ENCODE measurements around the gene ARIH1. TPM values are rescaled to one million over a fixed set of nuclear protein-coding genes. Genes with fewer than 3 reads are reported as not detected.

ARIH1 gene, protein sequence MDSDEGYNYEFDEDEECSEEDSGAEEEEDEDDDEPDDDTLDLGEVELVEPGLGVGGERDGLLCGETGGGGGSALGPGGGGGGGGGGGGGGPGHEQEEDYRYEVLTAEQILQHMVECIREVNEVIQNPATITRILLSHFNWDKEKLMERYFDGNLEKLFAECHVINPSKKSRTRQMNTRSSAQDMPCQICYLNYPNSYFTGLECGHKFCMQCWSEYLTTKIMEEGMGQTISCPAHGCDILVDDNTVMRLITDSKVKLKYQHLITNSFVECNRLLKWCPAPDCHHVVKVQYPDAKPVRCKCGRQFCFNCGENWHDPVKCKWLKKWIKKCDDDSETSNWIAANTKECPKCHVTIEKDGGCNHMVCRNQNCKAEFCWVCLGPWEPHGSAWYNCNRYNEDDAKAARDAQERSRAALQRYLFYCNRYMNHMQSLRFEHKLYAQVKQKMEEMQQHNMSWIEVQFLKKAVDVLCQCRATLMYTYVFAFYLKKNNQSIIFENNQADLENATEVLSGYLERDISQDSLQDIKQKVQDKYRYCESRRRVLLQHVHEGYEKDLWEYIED
- total RNA-seq (2021) (181 and 187 TPM in 2 replicates), Bru-seq, nascent RNA (percentile 95 among the genes with signal in this experiment), BruChase-seq, experiment 1, labeled RNA remaining after a 2-hour chase (percentile 93 among the genes with signal in this experiment), BruChase-seq, experiment 2, labeled RNA remaining after a 6-hour chase (percentile 93 among the genes with signal in this experiment)
- long read RNA-seq, full-length matches to known transcripts: 33 of 52 reads
- long read RNA-seq, partial matches to known transcripts: 0 of 52 reads
- long read RNA-seq, other reads (novel, unspliced or antisense): 19 of 52 reads

- Histone ChIP-seq H3K27ac (ENCODE audit: low read depth, low read length, poor library complexity, severe bottlenecking) (peak within 1 kb of the TSS; percentile 99), H3K9me3 (ENCODE audit: low read depth, low read length, poor library complexity, severe bottlenecking) (no peaks in the 10 kb centered on the region), H3K4me3 (ENCODE audit: low read depth, low read length, poor library complexity, severe bottlenecking) (peak within 1 kb of the TSS; percentile 96), H3K4me1 (ENCODE audit: insufficient read depth, low read length, poor library complexity, severe bottlenecking) (peaks cover 8% of the 10 kb centered on the region), H3K27me3 (replicated peaks; ENCODE audit: insufficient read depth, low read depth, low read length, poor library complexity) (no peaks in the 10 kb centered on the region), H3K36me3 (ENCODE audit: insufficient read depth, low read length, poor library complexity, severe bottlenecking) (peaks cover 24% of the 10 kb centered on the region)
- peak; percentile 39; the same call in 1 of the 2 replicates for TF ChIP-seq CTCF (conservative IDR thresholded peaks at IDR 0.05; ENCODE audit: low read depth, low read length)
- TF ChIP-seq EZH2 (IDR thresholded peaks at IDR 0.05; ENCODE audit: borderline replicate concordance, low read depth, low read length, poor library complexity, severe bottlenecking): no peak
- TSS peak; percentile 84 for BruUV-seq (replicated peaks)
- ChIA-PET CTCF (no interaction called here), POLR2A (ENCODE audit: low non-redundant PET) (no interaction called here)
- peak; percentile 97 for DNase-seq (ENCODE audit: low spot score)
- intact Hi-C loops (cut with micrococcal nuclease; ENCODE audit: unreplicated experiment): loop anchor here (10.0 kb wide), 1 partner anchor 239 kb away; the partner anchor contains the start of gene PKM
Measured at GRCh38 chr15:72473614-72474465, at the start of gene ARIH1. TSS of gene ARIH1 (plus strand) at chr15:72474330. CDS start at chr15:72474640, 310 bp downstream.

DNA sequence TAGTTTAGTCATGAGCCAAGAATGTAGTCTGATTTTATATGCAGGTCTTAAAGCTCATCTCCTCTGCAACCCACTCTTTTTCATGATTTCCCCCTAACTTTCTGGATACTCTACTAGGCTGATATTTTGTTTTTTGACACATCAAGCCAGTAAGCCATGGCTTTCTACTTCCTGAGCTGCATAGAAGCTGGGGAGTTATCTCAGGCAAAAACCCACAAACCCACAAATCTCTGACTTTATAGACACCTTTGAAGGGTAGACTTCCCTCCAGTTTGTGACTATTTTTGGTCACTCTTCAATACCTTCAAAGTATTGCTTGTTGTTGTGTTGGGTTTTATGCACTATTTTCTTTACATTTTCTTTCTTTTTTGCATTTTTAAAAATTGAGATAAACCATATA is 47.4 kb upstream of the ARIH1 start:
- TF ChIP-seq CTCF (conservative IDR thresholded peaks at IDR 0.05; ENCODE audit: low read depth, low read length) (no peak), EZH2 (IDR thresholded peaks at IDR 0.05; ENCODE audit: borderline replicate concordance, low read depth, low read length, poor library complexity, severe bottlenecking) (no peak)
- CTCF ChIA-PET: no interaction called here
- BruUV-seq (replicated peaks): no TSS peak
- Histone ChIP-seq H3K36me3 (ENCODE audit: insufficient read depth, low read length, poor library complexity, severe bottlenecking) (no peaks in the 10 kb centered on the region), H3K27me3 (replicated peaks; ENCODE audit: insufficient read depth, low read depth, low read length, poor library complexity) (peaks cover 6% of the 10 kb centered on the region), H3K4me3 (ENCODE audit: low read depth, low read length, poor library complexity, severe bottlenecking) (no peak overlapping the region), H3K4me1 (ENCODE audit: insufficient read depth, low read length, poor library complexity, severe bottlenecking) (no peaks in the 10 kb centered on the region), H3K9me3 (ENCODE audit: low read depth, low read length, poor library complexity, severe bottlenecking) (peaks cover 5% of the 10 kb centered on the region), H3K27ac (ENCODE audit: low read depth, low read length, poor library complexity, severe bottlenecking) (no peak overlapping the region)
- POLR2A ChIA-PET (ENCODE audit: low non-redundant PET): no interaction called here
- no peak for DNase-seq (ENCODE audit: low spot score)
- intact Hi-C loops (cut with micrococcal nuclease; ENCODE audit: unreplicated experiment): no loop called here

Measured in A673 (cell line).